Fibroblast of skin of back (primary cell): ENCODE data around the gene P2RX6.
"Not testable (repeated sequence)": the region's sequence is repeated elsewhere in the genome, so short reads cannot be mapped to it uniquely, and the experiment has no call there.

Source experiments
- DNase-seq: peaks from one replicate; pipeline ENCODE4 v3.0.0-alpha.2; 2013

Gene P2RX6

GRCh38 chr22:21054714-21055563 is 40.0 kb downstream of the P2RX6 start:
- no peak for DNase-seq

GRCh38 chr22:21055564-21055834 is 40.5 kb downstream of the P2RX6 start:
- DNase-seq: no peak

- DNase-seq: no peak
Measured at GRCh38 chr22:21055880-21056319, 40.9 kb downstream of the P2RX6 start.

- DNase-seq: not testable (repeated sequence)
Measured at GRCh38 chr22:21060363-21060762, 45.4 kb downstream of the P2RX6 start.

- not testable (repeated sequence) for DNase-seq
Measured at GRCh38 chr22:21061660-21062321, 46.8 kb downstream of the P2RX6 start.

- not testable (repeated sequence) for DNase-seq
Measured at GRCh38 chr22:21064425-21064824, 49.5 kb downstream of the P2RX6 start.

- no peak for DNase-seq
Measured at GRCh38 chr22:21064917-21065864, 50.2 kb downstream of the P2RX6 start.

- DNase-seq: no peak
Measured at GRCh38 chr22:21067075-21067900, 52.3 kb downstream of the P2RX6 start.

- no peak for DNase-seq
Measured at GRCh38 chr22:21067901-21068680, 53.1 kb downstream of the P2RX6 start.

GRCh38 chr22:21068681-21069276 is 53.8 kb downstream of the P2RX6 start:
- DNase-seq: no peak

- no peak for DNase-seq
Measured at GRCh38 chr22:21069375-21069774, 54.4 kb downstream of the P2RX6 start.

- DNase-seq: no peak
Measured at GRCh38 chr22:21070690-21071615, 56.0 kb downstream of the P2RX6 start.

- not testable (repeated sequence) for DNase-seq
Measured at GRCh38 chr22:21071796-21072195, 56.8 kb downstream of the P2RX6 start.

- no peak for DNase-seq
Measured at GRCh38 chr22:21073023-21073422, 58.1 kb downstream of the P2RX6 start.

GRCh38 chr22:21073482-21073881 is 58.5 kb downstream of the P2RX6 start:
- DNase-seq: no peak

- peak; percentile 74 for DNase-seq
Measured at GRCh38 chr22:21074102-21074715, 59.2 kb downstream of the P2RX6 start.

- no peak for DNase-seq
Measured at GRCh38 chr22:21075516-21076138, 60.7 kb downstream of the P2RX6 start.

GRCh38 chr22:21076912-21077625 is 62.1 kb downstream of the P2RX6 start:
- DNase-seq: no peak
